Measurements from ENCODE around the gene PTGER3. TPM values are rescaled to one million over a fixed set of nuclear protein-coding genes. Genes with fewer than 3 reads are reported as not detected.

The PTGER3 gene
- total RNA-seq, 2 experiments from 2014 or later: 0.05 TPM; not detected in 1

Small RNAs within 50 kb of the gene (microRNA-seq; reads per million reads assigned to microRNA genes)
- gene MIR186 (ENCODE audit: borderline microRNAs expressed, borderline replicate concordance): 1,692 reads per million, percentile 88 among the genes with 10 or more reads in this experiment

Other genes starting within 250 kb of the PTGER3 start
- 100 to 1,000 TPM; 107 to 114 TPM for gene ZRANB2, start 33.2 kb upstream of the PTGER3 start, total RNA-seq

Data from activated naive CD4-positive, alpha-beta T cell treated with anti-CD3 and anti-CD28 coated beads for 36 hours (primary cell).